Activated CD8-positive, alpha-beta memory T cell treated with anti-CD3 and anti-CD28 coated beads, Interleukin-2, amount 50 U/mL, for 24 hours (primary cell): ENCODE measurements around the gene UNC45B.
"Not testable (repeated sequence)": the region's sequence is repeated elsewhere in the genome, so short reads cannot be mapped to it uniquely, and the experiment has no call there.

Experiments
- DNase-seq: peaks from one replicate; pipeline ENCODE4 v3.0.0-alpha.2; 2020; ENCODE audit errors: extremely low read depth

Gene UNC45B

GRCh38 chr17:35147375-35147905 is at the start of gene UNC45B:
TSS of gene UNC45B (plus strand) at chr17:35147817. CDS start at chr17:35148264, 447 bp downstream.
- no peak for DNase-seq

GRCh38 chr17:35099908-35100307 is 47.7 kb upstream of the UNC45B start:
- DNase-seq, result no peak

GRCh38 chr17:35101036-35101435 is 46.6 kb upstream of the UNC45B start:
- no peak for DNase-seq

- no peak for DNase-seq
Observed at GRCh38 chr17:35101725-35102124, 45.9 kb upstream of the UNC45B start.

- no peak for DNase-seq
Observed at GRCh38 chr17:35103271-35103670, 44.3 kb upstream of the UNC45B start.

- DNase-seq, result no peak
Observed at GRCh38 chr17:35104844-35105450, 42.7 kb upstream of the UNC45B start.

GRCh38 chr17:35110791-35111190 is 36.8 kb upstream of the UNC45B start:
- not testable (repeated sequence) for DNase-seq

- DNase-seq, result no peak
Observed at GRCh38 chr17:35116845-35117244, 30.8 kb upstream of the UNC45B start.

- DNase-seq, result no peak
Observed at GRCh38 chr17:35117984-35118383, 29.6 kb upstream of the UNC45B start.

- peak; percentile 12 for DNase-seq
Observed at GRCh38 chr17:35119370-35120165, 28.0 kb upstream of the UNC45B start, which contains the start of gene RAD51D. TSS of gene RAD51D (minus strand) at chr17:35119860. CDS start at chr17:35119613, 247 bp downstream.

- DNase-seq, result no peak
Observed at GRCh38 chr17:35121315-35121714, 26.3 kb upstream of the UNC45B start, which contains the start of gene FNDC8. TSS of gene FNDC8 (plus strand) at chr17:35121615. CDS start at chr17:35121694, 79 bp downstream.

GRCh38 chr17:35127751-35128514 is 19.7 kb upstream of the UNC45B start:
- DNase-seq, result no peak

GRCh38 chr17:35129154-35129972 is 18.3 kb upstream of the UNC45B start:
- DNase-seq, result no peak

GRCh38 chr17:35129973-35130351 is 17.7 kb upstream of the UNC45B start:
- no peak for DNase-seq

GRCh38 chr17:35130392-35130791 is 17.2 kb upstream of the UNC45B start:
- no peak for DNase-seq

- no peak for DNase-seq
Observed at GRCh38 chr17:35132099-35132498, 15.5 kb upstream of the UNC45B start.

GRCh38 chr17:35132816-35133550 is 14.6 kb upstream of the UNC45B start:
- DNase-seq, result no peak

GRCh38 chr17:35135322-35135721 is 12.3 kb upstream of the UNC45B start:
- no peak for DNase-seq

- DNase-seq, result no peak
Observed at GRCh38 chr17:35138218-35138617, 9.4 kb upstream of the UNC45B start.

GRCh38 chr17:35141681-35142466 is 5.7 kb upstream of the UNC45B start, which contains the start of gene NLE1:
TSS of gene NLE1 (minus strand) at chr17:35142303. CDS start at chr17:35142275, 28 bp downstream.
- peak; percentile 62 for DNase-seq
